ENCODE data around the gene MLEC. TPM values are rescaled to one million over a fixed set of nuclear protein-coding genes. Genes with fewer than 3 reads are reported as not detected.
A peak's percentile ranks its signal among the peaks of the same experiment; 100 is the strongest.
"Not testable (repeated sequence)": the region's sequence is repeated elsewhere in the genome, so short reads cannot be mapped to it uniquely, and the experiment has no call there.

The MLEC gene
- total and polyA plus RNA-seq, 9 of the 15 experiments (the other 6 are each of a cell fraction or from before 2014, with no cell fraction given), result 18.5 to 108 (median 57.8) TPM

DNA sequence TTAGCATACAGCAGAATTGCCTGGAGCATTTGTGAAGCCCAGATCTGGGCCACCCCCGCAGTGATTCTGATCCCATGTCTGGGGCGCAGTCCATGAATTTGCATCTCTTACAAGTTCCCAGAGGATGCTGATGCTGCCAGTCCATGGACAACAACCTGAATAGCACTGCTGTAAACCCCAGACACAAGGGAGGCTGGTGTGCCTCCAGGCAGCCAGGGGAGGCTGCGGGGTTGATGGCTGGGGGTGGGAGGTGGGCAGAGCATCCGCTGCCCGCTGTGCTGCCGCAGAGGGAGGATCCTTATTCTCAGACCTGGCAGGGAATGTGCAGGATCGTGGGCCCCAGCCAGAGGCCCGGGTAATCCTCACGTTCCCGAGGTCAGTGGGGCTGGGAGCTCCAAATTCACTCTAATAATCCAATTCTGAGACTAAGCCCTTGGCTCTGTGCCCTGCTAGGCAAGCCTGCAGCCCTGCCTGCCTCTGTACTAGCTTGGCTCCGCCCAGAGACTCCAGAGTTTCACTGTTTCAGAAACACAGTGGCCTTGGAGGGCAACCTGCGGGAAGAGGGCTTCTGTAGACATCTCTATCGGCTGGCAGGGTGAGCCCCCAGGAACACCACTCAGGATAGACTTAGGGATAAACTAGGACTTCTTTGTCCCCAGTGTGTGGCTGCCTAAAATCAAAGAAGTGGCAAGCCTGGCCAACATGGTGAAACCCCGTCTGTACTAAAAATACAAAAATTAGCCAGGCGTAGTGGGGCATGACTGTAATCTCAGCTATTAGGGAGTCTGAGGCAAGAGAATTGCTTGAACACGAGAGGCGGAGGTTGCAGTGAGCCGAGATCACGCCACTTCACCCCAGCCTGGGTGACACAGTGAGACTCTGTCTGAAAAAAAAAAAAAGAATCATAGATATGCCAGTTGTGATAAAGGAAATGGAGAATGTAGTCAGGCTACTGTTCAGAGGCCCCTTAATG, 17.8 kb upstream of the MLEC start (continued):
- TF ChIP-seq POLR2G (IDR thresholded peaks at IDR 0.05; ENCODE audit: low read depth, low read length), result no peak

DNA sequence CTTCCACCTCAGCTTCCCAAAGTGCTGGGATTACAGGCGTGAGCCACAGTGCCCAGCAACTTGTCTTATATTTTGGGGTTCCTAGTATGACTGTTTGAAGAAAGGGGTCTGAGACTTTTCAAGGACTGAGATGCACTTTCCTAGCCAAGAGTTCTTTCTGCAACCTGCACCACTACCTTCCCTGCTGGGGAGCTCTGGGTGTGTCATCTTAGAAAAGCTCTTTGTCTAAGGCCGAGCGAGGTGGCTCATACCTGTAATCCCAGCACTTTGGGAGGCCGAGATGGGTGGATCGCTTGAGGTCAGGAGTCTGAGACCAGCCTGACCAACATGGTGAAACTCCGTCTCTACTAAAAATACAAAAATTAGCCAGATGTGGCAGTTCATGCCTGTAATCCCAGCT, 16.7 kb upstream of the MLEC start:
- H3K4me3 ChIP-seq; H3K4me1 ChIP-seq (replicated peaks in 1 of 2; ENCODE audit: control insufficient read depth in 2 of 2, insufficient read depth in 2 of 2, low read length in 2 of 2); H3K36me3 ChIP-seq (ENCODE audit: control insufficient read depth, insufficient read depth, low read length); H3K27ac ChIP-seq (ENCODE audit: extremely low read depth, low read depth, low read length); H4K20me1 ChIP-seq (replicated peaks; ENCODE audit: control insufficient read depth, insufficient read depth, low read length); BruUV-seq (replicated peaks); H3K9me3 ChIP-seq (replicated peaks; ENCODE audit: control insufficient read depth, insufficient read depth, low read depth, low read length); CTCF ChIA-PET (ENCODE audit: low intra/inter-chr PET ratio); H2AFZ ChIP-seq (ENCODE audit: low read depth, low read length); H3K79me2 ChIP-seq (ENCODE audit: control insufficient read depth, insufficient read depth, low read length); H3K9me1 ChIP-seq (ENCODE audit: control insufficient read depth, insufficient read depth, low read length); ATAC-seq; FAIRE-seq; intact Hi-C loops (cut with micrococcal nuclease); DNase-seq (ENCODE audit: extremely low read depth in 1 of 4, low spot score in 3 of 4); H3K9ac ChIP-seq (ENCODE audit: insufficient read depth in 1 of 2, low read depth in 2 of 2, low read length in 2 of 2); H3K4me2 ChIP-seq (ENCODE audit: insufficient read depth, low read length); POLR2A ChIA-PET: not testable (repeated sequence)
- in situ Hi-C loops (cut with MboI), result loop anchor here (25.0 kb wide), 1 partner anchor 333 kb away; the partner anchor contains the start of gene PLA2G1B
- H3K27me3 ChIP-seq (ENCODE audit: control insufficient read depth in 2 of 2, insufficient read depth in 2 of 2, low read length in 2 of 2), result peaks cover 34 to 81% of the 10 kb centered on the region in 2 experiments; a peak in 4 of 5 replicates
- 3% methylated on average over 6 of the region's 6 CpGs for WGBS (ENCODE audit: insufficient coverage, low coverage, missing lambda C conversion rate)

DNA sequence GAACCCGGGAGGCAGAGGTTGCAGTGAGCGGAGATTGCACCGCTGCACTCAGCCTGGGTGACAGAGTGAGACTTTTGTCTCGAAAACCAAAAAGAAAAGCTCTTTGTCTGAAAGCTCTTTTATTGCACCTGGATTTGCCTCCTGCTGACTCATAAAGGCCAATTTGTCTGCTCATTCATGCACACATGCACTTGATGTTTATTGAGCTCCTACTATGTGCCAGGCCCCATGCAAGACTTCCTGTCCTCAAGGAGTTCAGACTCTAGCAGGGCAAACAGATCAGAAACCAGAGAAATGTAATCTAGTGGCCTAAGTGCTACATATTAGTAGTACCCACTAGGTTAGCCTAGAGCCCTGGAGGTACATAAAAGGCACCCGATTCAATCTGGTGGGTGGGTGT, 16.3 kb upstream of the MLEC start:
- CTCF ChIA-PET (ENCODE audit: low intra/inter-chr PET ratio), result no interaction called here

More for the DNA sequence above, 16.3 kb upstream of the MLEC start:
- H3K4me3 ChIP-seq, result no peak overlapping the region
- no peaks in the 10 kb centered on the region for H4K20me1 ChIP-seq (replicated peaks; ENCODE audit: control insufficient read depth, insufficient read depth, low read length)
- H3K4me2 ChIP-seq (ENCODE audit: insufficient read depth, low read length), result no peak overlapping the region
- BruUV-seq (replicated peaks), result no TSS peak
- no peaks in the 10 kb centered on the region for H3K36me3 ChIP-seq (ENCODE audit: control insufficient read depth, insufficient read depth, low read length)
- peaks cover 0 to 8% of the 10 kb centered on the region in 2 experiments; a peak in 2 of 5 replicates for H3K4me1 ChIP-seq (replicated peaks in 1 of 2; ENCODE audit: control insufficient read depth in 2 of 2, insufficient read depth in 2 of 2, low read length in 2 of 2)
- intact Hi-C loops (cut with micrococcal nuclease) (no loop called here), in situ Hi-C loops (cut with MboI) (loop anchor here (25.0 kb wide), 1 partner anchor 333 kb away; the partner anchor contains the start of gene PLA2G1B)
- DNase-seq (ENCODE audit: extremely low read depth in 1 of 4, low spot score in 3 of 4) (no peak), ATAC-seq (no peak), FAIRE-seq (no peak)
- WGBS (ENCODE audit: insufficient coverage, low coverage, missing lambda C conversion rate), result 8% methylated on average over 5 of the region's 5 CpGs
- peak; percentile 83 for TF ChIP-seq ZKSCAN1 (IDR thresholded peaks at IDR 0.05; ENCODE audit: low read depth, low read length)
- TF ChIP-seq, protein P1, sequence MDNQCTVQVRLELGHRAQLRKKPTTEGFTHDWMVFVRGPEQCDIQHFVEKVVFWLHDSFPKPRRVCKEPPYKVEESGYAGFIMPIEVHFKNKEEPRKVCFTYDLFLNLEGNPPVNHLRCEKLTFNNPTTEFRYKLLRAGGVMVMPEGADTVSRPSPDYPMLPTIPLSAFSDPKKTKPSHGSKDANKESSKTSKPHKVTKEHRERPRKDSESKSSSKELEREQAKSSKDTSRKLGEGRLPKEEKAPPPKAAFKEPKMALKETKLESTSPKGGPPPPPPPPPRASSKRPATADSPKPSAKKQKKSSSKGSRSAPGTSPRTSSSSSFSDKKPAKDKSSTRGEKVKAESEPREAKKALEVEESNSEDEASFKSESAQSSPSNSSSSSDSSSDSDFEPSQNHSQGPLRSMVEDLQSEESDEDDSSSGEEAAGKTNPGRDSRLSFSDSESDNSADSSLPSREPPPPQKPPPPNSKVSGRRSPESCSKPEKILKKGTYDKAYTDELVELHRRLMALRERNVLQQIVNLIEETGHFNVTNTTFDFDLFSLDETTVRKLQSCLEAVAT (IDR thresholded peaks at IDR 0.05), result no peak
- H2AFZ ChIP-seq (ENCODE audit: low read depth, low read length), result no peak overlapping the region
- no peaks in the 10 kb centered on the region for H3K9me1 ChIP-seq (ENCODE audit: control insufficient read depth, insufficient read depth, low read length)
- POLR2A ChIA-PET, result no interaction called here
- no peaks in the 10 kb centered on the region for H3K79me2 ChIP-seq (ENCODE audit: control insufficient read depth, insufficient read depth, low read length)
- no peak overlapping the region for H3K27ac ChIP-seq (ENCODE audit: extremely low read depth, low read depth, low read length)
- peaks cover 35 to 81% of the 10 kb centered on the region in 2 experiments; a peak in 4 of 5 replicates for H3K27me3 ChIP-seq (ENCODE audit: control insufficient read depth in 2 of 2, insufficient read depth in 2 of 2, low read length in 2 of 2)
- H3K9me3 ChIP-seq (replicated peaks; ENCODE audit: control insufficient read depth, insufficient read depth, low read depth, low read length), result no peaks in the 10 kb centered on the region
- no peak overlapping the region for H3K9ac ChIP-seq (ENCODE audit: insufficient read depth in 1 of 2, low read depth in 2 of 2, low read length in 2 of 2)
